SK-MEL-5 (cell line): ENCODE measurements around the gene FAM180A. TPM values are rescaled to one million over a fixed set of nuclear protein-coding genes. Genes with fewer than 3 reads are reported as not detected.
A peak's percentile ranks its signal among the peaks of the same experiment; 100 is the strongest.

Source experiments
- DNase-seq: peaks from one replicate; pipeline ENCODE4 v3.0.0-alpha.2; 2016; ENCODE audit warnings: low read depth, low spot score
- in situ Hi-C: cut with HindIII; loops from 2 replicates; pipeline ENCODE4 v1.10.0; 2016; ENCODE audit warnings: low sequenced_read_pairs, high pct_unique_total_duplicates, low pct_unique_long_range_greater_than_20kb
- total RNA-seq: library from RNA; depleted of rRNA; stranded (reverse); fragments of >200 nt; shearing (Covaris generic); gene quantifications from 2 replicates; pipeline ENCODE4 v1.2.3, GENCODE V29; 2014

The FAM180A gene
- total RNA-seq, 1 experiment from 2014 or later, result not detected

DNA sequence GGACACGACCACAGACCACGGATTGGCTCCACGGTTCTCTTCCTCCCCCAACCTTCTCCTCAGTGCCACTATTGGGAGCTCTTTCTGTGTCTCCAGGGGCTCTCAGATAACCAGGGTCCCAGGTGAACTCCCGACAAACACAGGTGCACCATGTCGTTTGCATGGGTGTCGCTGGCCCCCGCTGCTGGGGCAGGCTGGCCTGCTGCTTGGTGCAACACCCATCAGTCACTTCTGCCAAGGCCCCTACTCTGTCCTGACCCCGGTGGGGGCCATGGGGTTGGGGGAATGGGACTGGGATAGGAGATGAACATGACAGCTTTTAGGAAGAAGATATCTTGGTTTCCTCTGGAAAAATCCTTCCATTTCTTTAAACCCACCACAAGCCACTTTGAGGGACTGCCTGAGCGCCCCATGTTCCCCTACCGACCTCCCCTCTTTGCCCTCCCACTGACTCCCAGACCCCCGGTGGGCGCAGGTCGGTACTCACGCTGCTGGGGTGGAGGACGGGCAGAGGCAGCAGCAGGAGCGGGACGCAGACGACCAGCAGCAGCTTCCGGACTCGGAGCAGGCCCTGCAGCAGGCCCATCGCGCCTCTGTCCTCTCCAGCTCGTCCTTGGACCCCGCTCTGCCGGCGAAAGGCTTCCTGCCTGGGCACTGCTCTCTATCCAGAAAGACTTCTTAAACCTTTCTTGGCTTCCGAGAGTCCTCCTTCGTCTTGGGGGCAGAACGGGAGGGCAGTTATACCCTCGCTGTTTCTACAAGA is 21.5 kb downstream of the FAM180A start:
- in situ Hi-C loops, result no loop called here
- DNase-seq, result no peak

- in situ Hi-C loops, result no loop called here
- no peak for DNase-seq
Observed at GRCh38 chr7:135726276-135726788, 22.3 kb downstream of the FAM180A start.

DNA sequence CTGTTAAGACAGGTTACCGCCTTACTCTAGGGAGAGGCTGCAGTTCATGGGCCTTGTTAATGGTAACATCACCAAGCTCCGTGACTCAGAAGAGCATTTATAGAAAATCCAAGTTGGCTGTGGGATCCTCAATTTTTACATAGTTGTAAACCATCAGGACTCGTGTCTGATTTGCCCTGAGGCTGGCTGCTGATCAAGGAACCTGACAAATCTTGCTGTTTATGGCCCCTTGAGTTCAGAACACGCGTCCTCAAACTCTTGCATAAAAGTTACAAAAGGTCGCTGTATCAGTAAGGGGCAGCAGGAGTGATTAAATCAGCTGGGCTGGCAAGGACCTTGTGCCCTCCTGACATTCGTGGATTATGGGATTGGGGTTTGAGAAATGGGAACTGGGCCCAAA is 25.2 kb downstream of the FAM180A start:
- in situ Hi-C loops, result no loop called here
- DNase-seq, result no peak

GRCh38 chr7:135721198-135721820 is 27.3 kb downstream of the FAM180A start:
- in situ Hi-C loops, result no loop called here
- DNase-seq, result no peak

DNA sequence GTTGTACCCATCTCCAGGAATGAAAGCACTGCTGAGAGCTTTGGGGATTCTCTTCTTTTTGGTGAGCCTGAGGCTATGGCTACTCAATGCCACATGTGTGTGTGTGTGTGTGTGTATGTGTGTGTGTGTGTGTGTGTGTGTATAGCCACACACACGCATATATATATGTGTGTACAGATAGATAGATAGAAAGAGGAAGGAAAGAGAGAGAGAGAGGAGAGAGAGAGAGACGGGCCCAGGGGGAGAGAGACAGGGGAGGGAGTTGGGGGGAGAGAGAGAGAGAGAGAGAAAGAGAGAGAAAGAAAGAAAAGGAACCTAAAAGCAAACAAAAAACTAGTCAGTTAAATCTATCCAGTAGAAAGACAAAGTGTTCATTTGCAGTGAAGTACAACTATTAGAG is 28.9 kb downstream of the FAM180A start:
- in situ Hi-C loops, result no loop called here
- no peak for DNase-seq

GRCh38 chr7:135718794-135719437 is 29.7 kb downstream of the FAM180A start:
- in situ Hi-C loops, result no loop called here
- no peak for DNase-seq

- no peak for DNase-seq
- in situ Hi-C loops, result no loop called here
Observed at GRCh38 chr7:135718219-135718618, 30.4 kb downstream of the FAM180A start.

- DNase-seq, result no peak
- in situ Hi-C loops, result no loop called here
Observed at GRCh38 chr7:135717693-135718092, 30.9 kb downstream of the FAM180A start.

DNA sequence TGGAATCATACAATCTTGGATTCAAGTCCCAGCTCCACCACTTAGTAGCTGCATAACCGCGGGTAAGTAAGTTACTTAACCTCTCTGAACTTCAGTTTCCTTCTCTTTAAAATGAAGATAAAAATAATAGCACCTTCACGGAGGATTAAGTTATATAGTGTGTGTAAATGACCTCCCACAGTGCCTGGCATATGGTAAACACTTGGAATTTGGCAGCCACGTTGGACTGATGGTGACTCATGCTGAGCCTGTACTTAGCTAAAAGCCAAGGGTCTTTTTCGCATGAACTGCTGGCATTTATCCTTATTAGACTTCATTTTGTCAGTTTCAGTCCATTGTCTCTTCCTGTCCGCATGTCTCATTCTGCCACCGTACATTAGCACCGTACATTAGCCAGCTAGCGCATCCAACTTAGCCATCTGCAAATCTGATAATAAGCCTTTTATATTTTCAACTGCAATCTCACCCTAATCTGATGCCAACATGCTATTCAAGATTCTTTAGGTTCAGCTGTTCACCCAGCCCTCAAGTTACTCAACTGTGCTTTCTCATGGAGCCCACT is 31.9 kb downstream of the FAM180A start:
- in situ Hi-C loops, result no loop called here

DNA sequence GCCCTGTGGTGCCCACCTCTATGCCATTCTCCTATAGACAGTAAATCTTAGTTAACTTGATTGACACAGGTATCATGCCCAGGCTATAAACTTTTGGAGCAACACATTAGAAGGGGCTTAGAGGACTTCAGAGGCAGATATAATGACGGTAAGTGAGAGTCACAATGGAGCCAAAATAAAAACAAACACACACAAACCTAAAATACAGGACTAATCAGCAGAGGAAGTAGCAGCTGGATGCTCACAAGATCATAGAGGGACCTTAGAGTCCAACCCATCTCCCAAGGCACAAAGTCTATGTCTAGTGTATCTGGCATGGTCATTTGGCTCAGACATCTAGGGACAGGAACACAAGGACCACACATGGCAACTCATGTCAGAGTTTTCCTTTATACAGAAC is 32.9 kb downstream of the FAM180A start:
- in situ Hi-C loops, result no loop called here
- no peak for DNase-seq

More for the DNA sequence above, 31.9 kb downstream of the FAM180A start:
- no peak for DNase-seq

- DNase-seq, result no peak
- in situ Hi-C loops, result no loop called here
Observed at GRCh38 chr7:135715055-135715522, 33.5 kb downstream of the FAM180A start.

DNA sequence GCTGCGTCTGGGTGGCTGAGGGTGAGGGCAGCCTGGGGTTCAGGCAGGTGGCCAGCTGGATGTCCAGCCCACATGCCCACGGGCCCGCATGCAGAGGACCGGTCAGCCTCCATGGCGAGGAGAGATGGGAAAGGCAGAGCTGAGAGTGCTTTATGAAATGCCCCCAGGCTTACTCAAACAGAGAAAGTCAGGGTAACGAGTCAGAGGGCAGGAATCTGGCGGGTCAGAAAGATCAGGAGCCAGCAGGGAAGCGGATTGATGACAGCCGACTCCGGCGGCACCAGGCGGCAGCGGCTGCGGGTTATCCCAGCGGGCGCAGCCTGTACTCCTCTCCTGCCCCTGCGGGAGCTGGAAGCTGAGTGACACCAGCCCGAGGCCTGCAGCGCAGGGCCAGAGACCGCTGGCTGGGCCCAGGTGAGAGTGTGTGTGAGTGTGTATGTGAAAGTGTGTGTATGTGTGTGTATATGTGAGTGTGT is 34.0 kb downstream of the FAM180A start:
- DNase-seq, result no peak
- in situ Hi-C loops, result no loop called here

DNA sequence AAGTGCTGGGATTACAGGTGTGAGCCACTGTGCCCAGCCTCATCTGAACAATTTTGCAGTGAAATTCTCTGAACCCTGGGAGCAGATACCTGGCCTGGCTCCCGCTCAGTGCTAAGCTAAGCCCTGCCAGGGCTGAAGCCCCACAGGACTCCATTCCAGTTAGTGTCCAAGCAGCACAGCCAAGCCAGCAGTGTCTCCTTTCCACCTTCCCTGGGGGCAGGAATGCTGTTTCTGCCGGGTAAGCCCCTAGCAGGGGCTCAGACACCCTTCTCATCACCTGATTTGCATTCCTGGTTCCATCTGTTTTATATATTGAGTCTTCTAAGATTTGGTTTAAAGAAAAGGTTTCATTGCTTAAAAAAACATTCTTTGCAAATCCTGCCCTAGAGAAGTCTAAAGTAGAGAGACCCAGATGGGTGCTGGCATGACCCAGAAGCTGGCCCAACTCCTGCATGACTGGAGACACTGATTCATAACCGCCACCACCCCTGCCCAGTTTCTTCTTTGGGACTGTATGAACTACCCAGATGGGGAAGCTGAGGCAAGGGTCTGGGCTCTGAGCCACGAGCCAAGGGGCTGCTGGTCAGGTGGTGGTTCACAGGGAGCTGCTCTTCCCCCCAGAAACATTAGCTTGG is 34.7 kb downstream of the FAM180A start:
- no peak for DNase-seq
- in situ Hi-C loops, result no loop called here

- in situ Hi-C loops, result no loop called here
- no peak for DNase-seq
Observed at GRCh38 chr7:135712796-135713195, 35.8 kb downstream of the FAM180A start.

GRCh38 chr7:135712182-135712782 is 36.3 kb downstream of the FAM180A start:
- DNase-seq, result no peak
- in situ Hi-C loops, result no loop called here

DNA sequence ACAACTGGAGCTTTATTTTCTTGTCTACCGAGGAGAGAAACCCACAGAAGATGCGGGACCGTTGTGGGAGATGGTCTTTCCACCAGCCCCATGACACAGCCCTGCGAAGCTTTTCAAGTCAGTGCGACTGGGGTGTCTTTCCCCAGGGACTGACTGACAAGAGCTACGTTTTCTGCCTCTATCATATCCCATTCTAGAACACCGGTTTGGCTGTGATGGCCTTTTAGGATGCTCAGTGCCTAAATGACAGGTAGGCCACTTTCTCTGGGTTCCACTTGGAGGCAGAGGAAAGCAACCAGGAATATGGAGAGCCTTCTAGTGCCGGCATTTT is 37.5 kb downstream of the FAM180A start:
- DNase-seq, result no peak
- in situ Hi-C loops, result no loop called here

DNA sequence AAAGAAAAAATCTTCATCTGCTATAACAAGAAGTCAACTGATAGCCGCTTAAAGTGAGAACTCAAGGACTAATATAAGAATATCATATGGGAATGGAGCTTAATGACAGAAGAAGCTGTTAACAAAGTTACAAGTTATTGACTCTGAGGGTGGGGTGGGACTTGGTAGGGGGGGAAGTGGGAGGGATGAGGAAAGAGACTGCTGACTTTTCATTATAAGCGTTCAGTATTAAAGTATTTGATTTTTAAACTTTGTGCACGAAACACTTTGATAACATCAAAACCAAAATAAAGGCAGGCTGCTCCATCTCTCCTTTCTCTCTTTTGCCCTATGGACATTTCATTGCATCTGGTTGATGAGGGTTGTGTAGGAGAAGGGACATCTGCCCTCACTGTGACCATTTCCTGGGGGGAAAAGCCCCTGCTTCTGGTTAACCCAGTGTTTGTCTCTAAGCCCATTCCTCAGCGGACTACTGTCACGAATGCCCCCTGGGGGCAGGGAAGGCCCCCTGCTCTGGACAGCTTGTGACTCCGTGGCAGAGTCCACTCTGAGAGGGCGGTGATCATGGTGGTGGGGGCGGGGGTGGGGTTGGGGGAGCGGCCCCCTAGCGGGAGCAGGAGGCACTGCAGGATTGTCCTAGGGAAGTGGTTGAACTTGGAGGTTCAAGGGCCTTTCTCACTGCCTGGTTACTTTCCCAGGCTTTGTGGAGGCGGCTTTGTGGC is 38.0 kb downstream of the FAM180A start:
- in situ Hi-C loops, result no loop called here
- DNase-seq, result peak; percentile 62
